ENCODE data around the gene ATP13A1. TPM values are rescaled to one million over a fixed set of nuclear protein-coding genes. Genes with fewer than 3 reads are reported as not detected.
"Not testable (repeated sequence)": the region's sequence is repeated elsewhere in the genome, so short reads cannot be mapped to it uniquely, and the experiment has no call there.

ATP13A1 gene
- total RNA-seq, 1 donor from 2014 or later, result 92.7 TPM

DNA sequence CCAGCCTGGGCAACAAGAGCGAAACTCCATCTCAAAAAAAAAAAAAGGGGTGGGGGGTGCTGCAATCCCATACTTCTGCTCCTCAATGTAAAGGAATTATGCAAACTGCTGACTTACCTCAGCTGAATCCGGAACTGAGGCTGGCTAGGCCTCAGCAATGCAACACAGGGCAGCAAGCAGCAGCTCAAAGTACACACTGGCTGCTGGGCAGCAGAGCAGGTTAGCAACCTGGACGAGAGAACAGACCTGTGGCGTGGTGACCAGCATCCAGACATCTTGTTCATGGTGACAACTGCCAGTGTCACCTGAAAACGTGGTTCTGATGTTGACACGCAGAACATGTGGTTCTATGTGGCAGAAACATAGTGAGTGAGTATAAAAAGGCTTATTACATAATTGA is 41.4 kb upstream of the ATP13A1 start:
- Mint-ChIP-seq H3K9me3 (ENCODE audit: unreplicated experiment) (peaks cover 27% of the 10 kb centered on the region), H3K4me3 (ENCODE audit: unreplicated experiment) (no peak overlapping the region), H3K27ac (ENCODE audit: unreplicated experiment) (peak overlapping the region; percentile 12), H3K36me3 (ENCODE audit: unreplicated experiment) (peaks cover 57% of the 10 kb centered on the region), H3K27me3 (ENCODE audit: unreplicated experiment) (peaks cover 9% of the 10 kb centered on the region), H3K4me1 (ENCODE audit: low read depth, unreplicated experiment) (no peaks in the 10 kb centered on the region)
- TF ChIP-seq, protein P1, sequence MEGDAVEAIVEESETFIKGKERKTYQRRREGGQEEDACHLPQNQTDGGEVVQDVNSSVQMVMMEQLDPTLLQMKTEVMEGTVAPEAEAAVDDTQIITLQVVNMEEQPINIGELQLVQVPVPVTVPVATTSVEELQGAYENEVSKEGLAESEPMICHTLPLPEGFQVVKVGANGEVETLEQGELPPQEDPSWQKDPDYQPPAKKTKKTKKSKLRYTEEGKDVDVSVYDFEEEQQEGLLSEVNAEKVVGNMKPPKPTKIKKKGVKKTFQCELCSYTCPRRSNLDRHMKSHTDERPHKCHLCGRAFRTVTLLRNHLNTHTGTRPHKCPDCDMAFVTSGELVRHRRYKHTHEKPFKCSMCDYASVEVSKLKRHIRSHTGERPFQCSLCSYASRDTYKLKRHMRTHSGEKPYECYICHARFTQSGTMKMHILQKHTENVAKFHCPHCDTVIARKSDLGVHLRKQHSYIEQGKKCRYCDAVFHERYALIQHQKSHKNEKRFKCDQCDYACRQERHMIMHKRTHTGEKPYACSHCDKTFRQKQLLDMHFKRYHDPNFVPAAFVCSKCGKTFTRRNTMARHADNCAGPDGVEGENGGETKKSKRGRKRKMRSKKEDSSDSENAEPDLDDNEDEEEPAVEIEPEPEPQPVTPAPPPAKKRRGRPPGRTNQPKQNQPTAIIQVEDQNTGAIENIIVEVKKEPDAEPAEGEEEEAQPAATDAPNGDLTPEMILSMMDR (IDR thresholded peaks at IDR 0.05; ENCODE audit: partially characterized antibody, unreplicated experiment), result no peak
- DNase-seq, result no peak

DNA sequence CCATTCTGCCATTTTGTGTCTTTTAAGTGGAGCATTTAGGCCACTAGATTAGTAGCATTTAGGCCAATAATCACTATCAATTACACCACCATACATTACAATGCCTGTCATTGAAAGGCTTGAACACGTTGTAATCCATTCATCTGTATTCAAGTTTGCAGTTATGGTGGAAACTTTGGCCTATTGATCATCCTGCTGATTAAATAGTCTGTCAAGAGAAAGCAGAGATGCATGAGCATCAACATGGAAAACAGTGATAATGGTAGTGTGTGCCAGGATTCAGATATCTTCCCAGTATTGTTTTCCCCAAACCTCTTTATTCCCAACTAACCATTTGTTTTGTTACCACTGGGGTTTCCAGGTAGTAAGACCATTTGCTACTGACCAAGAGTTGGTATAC is 37.0 kb upstream of the ATP13A1 start:
- Mint-ChIP-seq H3K36me3 (ENCODE audit: unreplicated experiment) (peaks cover 22% of the 10 kb centered on the region), H3K9me3 (ENCODE audit: unreplicated experiment) (peaks cover 11% of the 10 kb centered on the region)
- not testable (repeated sequence) for H3K4me3 Mint-ChIP-seq (ENCODE audit: unreplicated experiment); H3K27ac Mint-ChIP-seq (ENCODE audit: unreplicated experiment); H3K4me1 Mint-ChIP-seq (ENCODE audit: low read depth, unreplicated experiment); DNase-seq; H3K27me3 Mint-ChIP-seq (ENCODE audit: unreplicated experiment)

DNA sequence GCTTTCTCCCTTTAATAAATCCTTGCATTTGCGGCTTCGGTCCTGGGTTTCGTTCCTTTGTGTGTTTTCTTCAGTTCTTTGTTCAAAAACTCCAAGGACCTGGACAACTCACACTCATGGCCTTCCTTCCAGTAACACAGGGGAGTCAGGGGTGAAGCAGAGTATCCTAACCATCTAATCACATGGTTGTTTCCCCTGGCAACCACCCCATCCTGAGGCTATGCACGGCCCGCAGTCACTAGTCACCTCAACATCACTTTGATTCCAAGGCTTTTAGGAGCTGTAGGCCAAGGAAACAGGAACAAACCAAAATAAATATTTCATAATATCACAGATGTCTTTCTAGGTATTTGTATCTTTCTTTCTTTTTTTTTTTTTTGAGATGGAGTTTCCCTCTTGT is 34.1 kb upstream of the ATP13A1 start:
- no peaks in the 10 kb centered on the region for H3K4me1 Mint-ChIP-seq (ENCODE audit: low read depth, unreplicated experiment)
- H3K27me3 Mint-ChIP-seq (ENCODE audit: unreplicated experiment), result no peaks in the 10 kb centered on the region
- H3K9me3 Mint-ChIP-seq (ENCODE audit: unreplicated experiment), result peaks cover 2% of the 10 kb centered on the region
- no peak overlapping the region for H3K4me3 Mint-ChIP-seq (ENCODE audit: unreplicated experiment)
- no peak for DNase-seq
- H3K36me3 Mint-ChIP-seq (ENCODE audit: unreplicated experiment), result peaks cover 4% of the 10 kb centered on the region
- H3K27ac Mint-ChIP-seq (ENCODE audit: unreplicated experiment), result no peak overlapping the region
- TF ChIP-seq, protein P1 (IDR thresholded peaks at IDR 0.05; ENCODE audit: partially characterized antibody, unreplicated experiment), result no peak

DNA sequence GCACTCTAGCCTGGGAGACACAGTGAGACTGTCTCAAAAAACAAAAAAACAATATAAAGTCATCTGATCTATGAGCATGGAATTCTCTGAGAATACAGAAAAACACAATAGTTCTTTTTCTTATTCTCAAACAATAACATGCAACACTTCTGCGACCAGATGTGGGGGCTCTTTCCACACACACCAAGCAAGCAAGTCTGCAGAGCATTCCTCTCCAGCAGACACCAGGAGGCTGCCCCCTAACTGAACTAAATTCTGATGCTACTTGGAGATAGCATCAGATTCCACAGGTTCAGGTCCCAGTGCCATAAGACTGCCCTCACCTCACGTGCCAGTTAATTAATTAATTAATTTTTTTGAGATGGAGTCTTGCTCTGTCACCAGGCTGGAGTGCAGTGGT is 32.9 kb upstream of the ATP13A1 start:
- DNase-seq, result no peak
- Mint-ChIP-seq H3K36me3 (ENCODE audit: unreplicated experiment) (peaks cover 4% of the 10 kb centered on the region), H3K9me3 (ENCODE audit: unreplicated experiment) (peaks cover 1% of the 10 kb centered on the region), H3K4me1 (ENCODE audit: low read depth, unreplicated experiment) (no peaks in the 10 kb centered on the region), H3K27me3 (ENCODE audit: unreplicated experiment) (no peaks in the 10 kb centered on the region), H3K27ac (ENCODE audit: unreplicated experiment) (no peak overlapping the region), H3K4me3 (ENCODE audit: unreplicated experiment) (no peak overlapping the region)
- TF ChIP-seq, protein P1 (IDR thresholded peaks at IDR 0.05; ENCODE audit: partially characterized antibody, unreplicated experiment), result no peak

DNA sequence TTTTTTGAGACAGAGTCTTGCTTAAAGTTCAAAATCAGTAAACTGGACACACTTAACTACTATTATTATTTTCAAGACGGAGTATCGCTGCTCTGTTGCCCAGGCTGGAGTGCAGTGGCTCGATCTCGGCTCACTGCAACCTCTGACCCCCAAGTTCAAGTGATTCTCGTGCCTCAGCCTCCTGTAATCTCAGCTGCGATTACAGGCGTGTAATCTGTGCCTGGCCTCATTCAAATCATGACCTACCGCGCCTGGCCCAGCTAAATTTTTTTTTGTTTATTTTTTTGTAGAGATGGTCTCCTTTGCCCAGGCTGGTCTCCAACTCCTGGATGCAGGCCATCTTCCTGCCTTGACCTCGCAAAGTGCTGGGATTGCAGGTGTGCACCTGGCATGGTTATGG is 28.2 kb upstream of the ATP13A1 start:
- Mint-ChIP-seq H3K27me3 (ENCODE audit: unreplicated experiment) (no peaks in the 10 kb centered on the region), H3K4me1 (ENCODE audit: low read depth, unreplicated experiment) (no peaks in the 10 kb centered on the region), H3K36me3 (ENCODE audit: unreplicated experiment) (no peaks in the 10 kb centered on the region), H3K27ac (ENCODE audit: unreplicated experiment) (no peak overlapping the region), H3K9me3 (ENCODE audit: unreplicated experiment) (peaks cover 4% of the 10 kb centered on the region), H3K4me3 (ENCODE audit: unreplicated experiment) (no peak overlapping the region)
- TF ChIP-seq, protein P1 (IDR thresholded peaks at IDR 0.05; ENCODE audit: partially characterized antibody, unreplicated experiment), result no peak
- DNase-seq, result no peak

DNA sequence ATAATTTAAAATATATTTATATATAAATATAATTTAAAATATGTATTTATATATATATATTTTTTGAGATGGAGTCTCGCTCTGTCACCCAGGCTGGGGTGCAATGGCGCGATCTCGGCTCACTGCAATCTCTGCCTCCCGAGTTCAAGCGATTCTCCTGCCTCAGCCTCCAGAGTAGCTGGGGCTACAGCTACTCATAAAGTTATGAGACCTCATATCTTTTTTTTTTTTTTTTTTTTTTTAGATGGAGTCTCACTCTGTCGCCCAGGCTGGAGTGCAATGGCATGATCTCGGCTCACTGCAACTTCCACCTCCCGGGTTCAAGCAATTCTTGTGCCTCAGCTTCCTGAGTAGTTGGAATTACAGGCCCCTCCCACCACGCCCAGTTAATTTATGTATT is 25.5 kb upstream of the ATP13A1 start:
- not testable (repeated sequence) for H3K4me1 Mint-ChIP-seq (ENCODE audit: low read depth, unreplicated experiment); H3K27ac Mint-ChIP-seq (ENCODE audit: unreplicated experiment); H3K9me3 Mint-ChIP-seq (ENCODE audit: unreplicated experiment); DNase-seq; H3K27me3 Mint-ChIP-seq (ENCODE audit: unreplicated experiment); H3K4me3 Mint-ChIP-seq (ENCODE audit: unreplicated experiment); H3K36me3 Mint-ChIP-seq (ENCODE audit: unreplicated experiment)

Data from glutamatergic neuron (in vitro differentiated cells).